LNCaP clone FGC (cell line): ENCODE measurements around the gene FBXO33.

ENCODE experiments used
- DNase-seq: peaks from one replicate; pipeline ENCODE4 v3.0.0-alpha.2; 2011; ENCODE audit warnings: low read depth
- H3K4me3 ChIP-seq: 2 replicates; pipeline ENCODE4 v1.5.1; 2011; ENCODE audit warnings: mild to moderate bottlenecking, low read depth, low read length, control low read depth
- TF ChIP-seq, protein P1 (sequence below): IDR thresholded peaks from 2 replicates; pipeline ENCODE4 v1.5.1; 2012; ENCODE audit warnings: mild to moderate bottlenecking; ENCODE audit not compliant: control insufficient read depth, insufficient read depth; ENCODE audit errors: extremely low read depth

FBXO33 gene

DNA sequence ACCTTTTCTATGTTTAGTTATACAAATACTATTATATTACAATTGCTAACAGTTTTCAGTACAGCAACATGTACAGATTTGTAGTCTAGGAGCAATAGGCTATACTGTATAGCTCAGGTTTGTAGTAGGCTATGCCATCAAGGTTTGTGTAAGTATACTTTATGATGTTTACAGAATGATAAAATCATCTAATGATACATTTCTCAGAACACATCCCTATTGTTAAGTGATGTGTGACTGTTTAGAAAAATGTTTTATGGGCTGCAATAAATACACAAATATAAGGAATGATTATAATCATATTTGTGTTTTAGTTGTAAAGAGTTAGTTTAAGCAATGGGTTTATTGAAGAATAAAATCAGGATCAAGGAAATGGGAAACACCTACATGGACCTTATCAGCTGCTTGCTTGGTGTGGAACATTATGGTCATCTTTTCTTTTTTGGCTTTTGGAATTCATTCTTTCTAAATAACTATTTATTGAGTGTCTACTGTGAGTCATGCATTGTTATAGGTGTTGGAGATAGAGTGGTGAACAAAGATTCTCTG lies 24.5 kb upstream of the FBXO33 start:
- DNase-seq, result peak; percentile 92
- no peak overlapping the region for H3K4me3 ChIP-seq
- TF ChIP-seq, protein P1, sequence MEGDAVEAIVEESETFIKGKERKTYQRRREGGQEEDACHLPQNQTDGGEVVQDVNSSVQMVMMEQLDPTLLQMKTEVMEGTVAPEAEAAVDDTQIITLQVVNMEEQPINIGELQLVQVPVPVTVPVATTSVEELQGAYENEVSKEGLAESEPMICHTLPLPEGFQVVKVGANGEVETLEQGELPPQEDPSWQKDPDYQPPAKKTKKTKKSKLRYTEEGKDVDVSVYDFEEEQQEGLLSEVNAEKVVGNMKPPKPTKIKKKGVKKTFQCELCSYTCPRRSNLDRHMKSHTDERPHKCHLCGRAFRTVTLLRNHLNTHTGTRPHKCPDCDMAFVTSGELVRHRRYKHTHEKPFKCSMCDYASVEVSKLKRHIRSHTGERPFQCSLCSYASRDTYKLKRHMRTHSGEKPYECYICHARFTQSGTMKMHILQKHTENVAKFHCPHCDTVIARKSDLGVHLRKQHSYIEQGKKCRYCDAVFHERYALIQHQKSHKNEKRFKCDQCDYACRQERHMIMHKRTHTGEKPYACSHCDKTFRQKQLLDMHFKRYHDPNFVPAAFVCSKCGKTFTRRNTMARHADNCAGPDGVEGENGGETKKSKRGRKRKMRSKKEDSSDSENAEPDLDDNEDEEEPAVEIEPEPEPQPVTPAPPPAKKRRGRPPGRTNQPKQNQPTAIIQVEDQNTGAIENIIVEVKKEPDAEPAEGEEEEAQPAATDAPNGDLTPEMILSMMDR, result no peak

DNA sequence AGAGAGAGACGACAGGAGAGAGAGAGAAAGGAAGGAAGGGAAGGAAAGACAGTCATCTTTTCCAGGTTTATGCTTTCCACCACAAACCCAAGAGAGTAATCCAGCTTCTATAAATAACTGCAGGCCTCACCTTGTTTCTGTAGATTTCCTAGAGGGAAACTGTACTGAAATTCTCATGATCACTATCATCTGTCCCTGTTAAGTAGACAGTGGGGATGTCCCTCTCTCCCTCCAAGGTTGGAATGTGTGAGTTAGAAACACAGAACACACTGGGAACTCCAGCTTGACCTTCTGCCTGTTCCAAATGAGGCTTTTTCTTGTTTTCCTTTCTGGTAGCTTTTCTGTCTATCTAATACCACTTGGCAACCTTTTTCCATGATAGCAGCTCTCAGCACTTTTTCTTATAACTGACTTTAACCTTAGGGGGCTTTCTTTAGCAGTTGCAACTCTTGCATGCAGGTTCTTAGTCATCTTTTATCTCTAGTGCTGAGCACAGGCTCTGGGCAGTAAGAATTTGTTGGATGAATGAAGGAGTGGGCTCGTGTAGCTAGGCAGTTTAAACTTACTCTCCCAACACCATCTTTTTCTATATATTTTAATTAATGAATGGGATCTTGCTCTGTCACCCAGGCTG lies 22.8 kb upstream of the FBXO33 start:
- no peak for DNase-seq
- no peak overlapping the region for H3K4me3 ChIP-seq
- TF ChIP-seq, protein P1, result no peak

DNA sequence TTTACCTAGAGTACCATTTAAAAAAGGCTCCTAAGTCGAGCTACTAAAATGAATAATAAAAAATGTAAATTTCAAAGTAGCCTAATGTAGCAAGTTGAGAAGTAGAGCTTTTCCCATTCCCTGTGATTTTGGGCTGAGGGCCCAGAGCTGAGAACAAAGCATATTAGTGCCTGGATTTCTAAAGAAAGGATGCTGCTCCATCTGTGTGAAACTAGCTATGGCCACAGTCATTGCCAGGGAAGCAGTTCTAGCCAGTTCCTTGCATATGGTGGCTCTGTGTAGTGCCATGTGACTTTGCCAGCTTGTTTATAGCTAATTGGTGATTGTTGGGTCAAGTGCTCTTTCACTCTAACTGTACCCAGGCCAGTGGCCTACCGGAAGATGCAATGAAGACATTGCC lies 20.4 kb upstream of the FBXO33 start:
- H3K4me3 ChIP-seq, result no peak overlapping the region
- TF ChIP-seq, protein P1, result no peak
- DNase-seq, result no peak

DNA sequence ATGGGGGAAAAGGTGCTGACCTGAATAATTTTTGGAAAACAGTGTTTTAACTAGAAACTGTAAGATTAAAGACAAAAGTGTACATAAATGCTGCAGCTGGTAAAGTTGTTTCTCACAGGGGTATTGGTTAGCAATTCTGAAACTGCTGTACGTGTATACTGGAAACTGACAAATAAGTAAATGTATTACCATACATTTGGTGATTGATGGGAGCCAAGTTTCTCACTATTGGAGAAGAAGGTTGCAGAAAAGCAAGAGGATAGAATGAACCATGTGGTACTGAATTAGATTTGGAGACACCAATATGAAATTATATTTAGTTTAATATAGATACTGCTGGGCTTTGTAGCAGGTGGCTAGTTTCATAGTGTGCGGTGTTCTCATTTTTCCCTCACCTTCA lies 19.6 kb upstream of the FBXO33 start:
- DNase-seq, result no peak
- TF ChIP-seq, protein P1, result no peak
- no peak overlapping the region for H3K4me3 ChIP-seq

DNA sequence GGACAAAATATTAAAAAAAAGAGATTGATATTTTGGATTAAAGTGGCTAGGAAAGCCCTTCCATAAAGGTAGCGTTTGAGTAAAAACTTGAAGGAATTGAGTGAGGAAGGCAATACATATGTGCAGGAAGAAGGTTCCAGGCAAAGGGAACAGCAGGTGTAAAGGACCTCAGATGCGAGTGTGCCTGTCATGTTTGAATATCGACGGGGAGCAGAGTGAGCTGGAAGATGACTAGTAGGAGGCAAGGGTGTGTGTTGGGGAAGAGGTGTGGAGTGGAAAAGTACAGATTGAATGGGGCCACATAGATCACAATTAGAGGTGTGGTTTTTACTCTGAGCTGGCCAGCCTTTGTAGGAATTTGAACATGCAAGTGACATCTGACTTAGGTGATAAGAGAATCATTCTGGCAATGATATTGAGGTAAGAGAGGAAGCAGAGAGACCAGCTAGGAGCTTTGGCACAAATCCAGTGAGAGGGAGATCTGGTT lies 15.0 kb upstream of the FBXO33 start:
- DNase-seq, result no peak
- no peak overlapping the region for H3K4me3 ChIP-seq
- TF ChIP-seq, protein P1, result no peak

DNA sequence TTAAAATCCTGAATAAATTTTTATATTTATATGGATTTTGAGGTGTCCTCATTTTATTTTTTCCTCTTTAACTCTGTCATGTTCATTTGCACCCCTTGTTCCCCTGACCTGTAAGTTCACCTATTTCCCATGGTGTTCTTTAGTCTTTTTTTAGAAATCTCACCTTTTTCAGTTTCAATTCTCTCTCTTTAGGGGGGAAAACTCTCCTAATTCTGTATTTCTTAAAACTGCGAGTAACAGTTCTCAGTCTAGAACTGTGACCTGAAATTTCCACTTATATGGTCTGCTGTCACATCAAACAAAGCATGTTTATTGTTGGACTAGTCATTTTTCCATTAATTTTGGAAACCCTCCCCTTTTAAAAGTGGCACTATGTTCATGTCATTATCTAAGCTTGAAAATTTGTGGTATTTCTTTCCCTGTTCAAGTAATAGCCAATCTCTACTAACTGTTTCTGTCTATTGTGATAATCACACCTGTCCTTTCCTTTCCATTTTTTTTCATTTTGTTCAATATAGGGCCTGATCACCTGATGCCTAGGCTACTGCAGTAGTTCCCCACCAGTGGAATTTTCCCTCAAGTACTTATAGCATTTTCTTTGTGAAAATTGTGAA lies 14.0 kb upstream of the FBXO33 start:
- no peak for DNase-seq
- no peak overlapping the region for H3K4me3 ChIP-seq
- TF ChIP-seq, protein P1, result no peak
